Activated CD8-positive, alpha-beta memory T cell treated with anti-CD3 and anti-CD28 coated beads, Interleukin-2, amount 50 U/mL, for 24 hours (primary cell): ENCODE results near the gene WNT4.

Source experiments
- DNase-seq: peaks from one replicate; pipeline ENCODE4 v3.0.0-alpha.2; 2020; ENCODE audit errors: extremely low read depth

Gene WNT4

GRCh38 chr1:22131062-22131461, 11.8 kb downstream of the WNT4 start:
- DNase-seq, result no peak

GRCh38 chr1:22129501-22130117, 13.3 kb downstream of the WNT4 start:
- no peak for DNase-seq

DNA sequence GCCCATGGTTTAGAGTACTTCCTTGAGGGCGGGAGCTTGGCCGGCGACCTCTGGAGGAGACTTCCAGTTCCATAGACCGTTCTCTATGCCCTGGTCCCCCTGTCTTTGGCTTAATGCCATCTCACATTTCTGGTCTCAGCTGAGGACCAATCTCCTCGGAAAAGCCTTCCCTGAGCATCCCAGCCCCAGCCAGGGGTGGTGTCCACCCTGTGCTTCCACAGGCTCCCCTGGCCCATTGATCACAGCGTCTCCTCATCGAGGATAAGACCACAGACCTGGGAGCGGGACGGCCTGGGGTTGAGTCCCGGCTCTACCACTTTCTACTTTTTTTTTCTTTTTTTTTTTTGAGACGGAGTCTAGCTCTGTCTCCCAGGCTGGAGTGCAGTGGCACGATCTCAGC, 14.5 kb downstream of the WNT4 start:
- no peak for DNase-seq

GRCh38 chr1:22127731-22128130, 15.2 kb downstream of the WNT4 start:
- DNase-seq, result no peak

GRCh38 chr1:22127248-22127647, 15.6 kb downstream of the WNT4 start:
- no peak for DNase-seq

DNA sequence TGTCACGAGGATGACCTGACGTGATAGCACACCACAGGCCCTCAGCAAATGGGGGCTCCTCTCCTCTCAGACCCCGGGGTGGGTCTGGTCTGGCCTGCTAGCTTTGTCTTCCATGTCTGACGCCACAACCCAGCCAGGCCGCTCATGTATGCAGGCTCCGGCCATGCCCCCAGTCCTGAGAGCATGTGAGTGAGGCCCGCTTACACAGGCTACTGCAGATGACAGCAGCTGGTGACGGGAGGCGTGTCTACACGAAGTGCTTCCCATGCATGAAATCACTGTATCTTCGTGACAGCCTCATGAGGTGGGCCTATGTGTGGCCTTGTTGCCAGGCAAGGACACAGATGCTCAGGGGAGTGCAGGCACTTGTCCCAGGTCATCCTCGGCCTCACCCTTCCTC, 16.4 kb downstream of the WNT4 start:
- no peak for DNase-seq

GRCh38 chr1:22124592-22125229, 18.2 kb downstream of the WNT4 start:
- no peak for DNase-seq

GRCh38 chr1:22123901-22124404, 18.9 kb downstream of the WNT4 start:
- no peak for DNase-seq

DNA sequence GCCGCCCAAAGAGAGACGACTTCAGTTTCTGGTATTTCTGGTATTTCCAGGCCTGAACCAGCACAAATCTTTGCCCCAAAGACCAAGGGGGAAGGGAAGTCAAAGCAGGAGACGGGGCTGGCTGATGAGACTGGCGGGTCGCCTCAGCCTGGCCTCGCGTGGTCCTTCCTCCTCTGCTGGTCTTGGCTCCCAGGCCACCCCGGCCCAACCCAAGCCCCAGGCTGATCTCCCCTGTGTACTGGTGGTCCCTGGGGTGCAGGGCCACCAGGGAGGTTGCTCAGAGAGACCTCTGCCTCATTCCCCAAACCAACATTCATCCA, 19.9 kb downstream of the WNT4 start:
- DNase-seq, result no peak

DNA sequence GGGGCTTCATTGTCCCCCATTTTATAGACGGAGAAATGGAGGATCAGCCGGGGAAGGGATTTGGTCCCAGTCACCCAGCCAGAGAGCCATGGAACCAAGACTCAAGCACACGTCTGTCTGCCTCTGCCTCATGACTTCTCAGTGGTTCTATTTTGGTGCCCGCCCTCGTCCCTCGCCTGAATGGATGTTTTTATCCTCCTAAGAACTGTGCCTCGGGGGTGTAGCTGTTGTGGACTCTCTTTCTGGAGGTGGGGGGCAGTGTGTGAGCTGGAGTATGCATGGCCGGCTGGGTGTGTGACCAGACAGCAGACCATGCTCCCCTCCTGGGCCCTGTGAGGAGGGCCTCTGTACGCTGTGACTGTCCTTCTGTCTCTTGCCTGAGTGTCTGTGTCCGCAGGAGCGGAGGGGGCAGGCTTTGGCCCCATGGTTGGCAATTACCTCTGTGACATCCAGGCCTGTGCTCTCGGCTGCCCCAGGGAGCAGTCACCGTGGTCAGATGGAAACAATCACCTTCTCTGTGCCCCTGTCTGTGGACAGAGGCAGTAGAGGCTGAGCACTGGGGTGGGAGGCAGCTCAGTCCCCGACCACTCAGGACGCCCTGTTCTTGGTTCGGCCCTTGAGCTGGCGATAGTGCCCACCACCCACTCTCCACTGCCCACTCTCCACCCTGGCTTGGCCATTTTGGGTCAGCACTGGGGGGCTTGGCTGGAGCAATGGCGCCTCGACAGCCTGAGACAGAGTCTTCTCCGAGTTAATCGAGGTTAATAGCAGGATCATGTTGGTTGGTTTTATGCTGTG, 20.4 kb downstream of the WNT4 start:
- no peak for DNase-seq

GRCh38 chr1:22121421-22121911, 21.4 kb downstream of the WNT4 start:
- DNase-seq, result no peak

DNA sequence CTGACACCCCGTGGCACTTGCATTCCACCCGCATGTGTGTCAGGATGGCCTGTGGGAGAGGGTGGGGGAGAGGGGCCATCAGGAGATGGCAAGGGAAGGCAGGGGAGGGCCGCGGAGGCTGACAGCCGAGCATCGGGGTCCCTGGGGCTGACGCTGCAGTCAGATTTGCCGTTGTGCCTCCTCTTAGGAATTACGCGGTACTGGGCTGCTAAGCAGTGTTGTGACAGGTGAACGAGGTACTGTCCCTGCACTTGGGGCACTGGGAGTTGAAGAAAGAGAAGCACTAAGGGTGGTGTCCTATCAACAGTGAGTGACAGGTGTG, 22.5 kb downstream of the WNT4 start:
- no peak for DNase-seq

- DNase-seq, result no peak
Measured at GRCh38 chr1:22119626-22120468, 23.1 kb downstream of the WNT4 start.

GRCh38 chr1:22118291-22118992, 24.5 kb downstream of the WNT4 start:
- no peak for DNase-seq

DNA sequence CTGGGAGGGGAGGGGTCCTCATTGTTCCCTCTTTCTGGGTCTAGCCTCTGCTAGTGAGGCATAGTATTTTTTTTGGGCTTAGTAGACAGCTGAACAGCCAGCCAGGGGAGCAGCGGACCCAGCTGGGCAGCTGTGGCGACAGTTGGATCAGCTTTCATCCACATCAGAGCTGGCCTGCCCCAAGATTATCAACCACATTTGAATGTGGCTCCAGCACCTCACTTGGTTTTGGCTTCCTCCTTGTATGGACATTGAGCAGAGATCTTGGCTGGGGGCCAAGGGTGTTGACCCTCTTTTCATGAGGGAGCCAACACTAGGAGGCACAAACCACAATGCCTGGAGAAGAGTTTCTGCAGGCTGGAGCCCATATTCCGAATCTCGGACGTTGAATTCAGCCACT, 25.0 kb downstream of the WNT4 start:
- DNase-seq, result no peak

DNA sequence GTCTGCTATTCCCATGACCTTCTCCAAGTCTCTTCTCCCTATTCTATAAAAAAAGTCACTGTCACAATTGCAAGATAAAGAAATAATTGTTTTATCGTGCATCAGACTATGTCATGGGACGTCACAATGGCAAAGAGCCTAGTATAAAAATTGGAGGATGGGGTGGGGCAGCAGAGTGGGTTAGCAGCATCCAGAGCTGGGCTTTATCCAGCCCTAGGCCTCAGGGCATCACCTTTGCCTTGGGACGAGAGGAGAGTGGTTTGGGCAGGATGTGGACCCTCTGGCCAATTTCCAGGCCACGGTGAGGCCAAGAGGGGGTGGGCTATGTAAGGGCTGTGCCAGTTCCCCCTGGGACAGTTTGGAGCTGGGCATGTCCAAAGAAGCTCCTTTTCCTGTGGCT, 25.7 kb downstream of the WNT4 start:
- no peak for DNase-seq

DNA sequence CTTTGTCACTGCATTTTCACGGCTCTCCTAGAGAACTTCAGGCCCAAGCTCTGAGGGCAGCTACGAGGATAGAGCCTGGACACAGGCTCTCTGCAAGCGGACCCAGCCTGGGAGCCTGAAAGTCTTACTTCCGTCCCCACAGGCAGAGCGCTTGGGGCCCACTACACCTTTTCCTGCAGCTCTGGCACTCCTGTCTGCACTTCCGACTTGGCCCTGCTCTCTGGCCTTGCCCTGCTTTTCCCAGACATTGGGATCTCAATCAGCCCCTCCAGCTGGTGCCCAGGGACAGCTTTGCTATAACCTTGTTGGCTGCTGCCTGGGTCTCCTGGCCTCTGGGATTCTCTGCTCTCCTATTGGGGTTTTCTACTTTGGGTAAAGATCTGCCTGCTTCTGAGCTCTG, 27.6 kb downstream of the WNT4 start:
- DNase-seq, result no peak

GRCh38 chr1:22114083-22115012, 28.5 kb downstream of the WNT4 start:
- no peak for DNase-seq

GRCh38 chr1:22112554-22112953, 30.3 kb downstream of the WNT4 start:
- DNase-seq, result no peak

DNA sequence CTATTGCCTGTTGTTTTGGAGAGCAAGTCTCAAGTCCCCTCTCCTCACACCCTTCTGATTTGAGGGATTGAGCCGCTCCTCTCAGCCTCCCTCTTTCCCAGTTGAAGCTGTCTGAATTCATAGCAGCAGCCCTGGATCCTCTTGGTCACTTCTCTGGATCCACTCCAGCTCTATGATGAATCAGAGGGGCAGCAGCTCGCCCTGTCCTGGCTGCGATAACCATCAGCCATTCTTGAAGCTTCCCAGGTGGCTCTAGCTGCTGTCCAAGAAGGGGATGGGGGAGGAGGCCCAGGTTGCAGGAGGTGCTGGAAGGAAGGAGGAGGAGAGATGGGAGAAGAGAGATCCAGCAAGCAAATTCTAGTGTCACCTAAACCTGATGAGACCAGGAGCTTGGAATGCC, 31.3 kb downstream of the WNT4 start:
- no peak for DNase-seq
